Duodenal mucosa (tissue), 2 donors: ENCODE data around the gene OPN3.
"Not testable (repeated sequence)": the region's sequence is repeated elsewhere in the genome, so short reads cannot be mapped to it uniquely, and the experiment has no call there.

Source experiments
- H3K27ac ChIP-seq: one replicate; pipeline ENCODE4 v1.7.0; 2013; ENCODE audit warnings: low read depth, low read length
- H3K27me3 ChIP-seq, 2 donors: one replicate each; pipeline ENCODE4 v1.7.0; 2013; ENCODE audit warnings: low read length in 2 of 2, control low read depth in 1 of 2; ENCODE audit not compliant: insufficient read depth in 2 of 2, control insufficient read depth in 1 of 2
- H3K36me3 ChIP-seq, 2 donors: one replicate each; pipeline ENCODE4 v1.7.0; 2013; ENCODE audit warnings: low read length in 2 of 2, control low read depth in 1 of 2; ENCODE audit not compliant: insufficient read depth in 2 of 2, control insufficient read depth in 1 of 2
- H3K4me1 ChIP-seq, 2 donors: one replicate each; pipeline ENCODE4 v1.7.0; 2013; ENCODE audit warnings: low read length in 2 of 2, control low read depth in 1 of 2; ENCODE audit not compliant: insufficient read depth in 2 of 2, control insufficient read depth in 1 of 2
- H3K4me3 ChIP-seq, 2 donors: one replicate each; pipeline ENCODE4 v1.7.0; 2013; ENCODE audit warnings: low read length in 2 of 2, low read depth in 1 of 2
- H3K9ac ChIP-seq, 2 donors: one replicate each; pipeline ENCODE4 v1.7.0; 2013; ENCODE audit warnings: low read length in 2 of 2, low read depth in 1 of 2
- H3K9me3 ChIP-seq, 2 donors: one replicate each; pipeline ENCODE4 v1.7.0; 2013; ENCODE audit warnings: low read length in 2 of 2, control low read depth in 1 of 2; ENCODE audit not compliant: control insufficient read depth in 1 of 2

The OPN3 gene

DNA sequence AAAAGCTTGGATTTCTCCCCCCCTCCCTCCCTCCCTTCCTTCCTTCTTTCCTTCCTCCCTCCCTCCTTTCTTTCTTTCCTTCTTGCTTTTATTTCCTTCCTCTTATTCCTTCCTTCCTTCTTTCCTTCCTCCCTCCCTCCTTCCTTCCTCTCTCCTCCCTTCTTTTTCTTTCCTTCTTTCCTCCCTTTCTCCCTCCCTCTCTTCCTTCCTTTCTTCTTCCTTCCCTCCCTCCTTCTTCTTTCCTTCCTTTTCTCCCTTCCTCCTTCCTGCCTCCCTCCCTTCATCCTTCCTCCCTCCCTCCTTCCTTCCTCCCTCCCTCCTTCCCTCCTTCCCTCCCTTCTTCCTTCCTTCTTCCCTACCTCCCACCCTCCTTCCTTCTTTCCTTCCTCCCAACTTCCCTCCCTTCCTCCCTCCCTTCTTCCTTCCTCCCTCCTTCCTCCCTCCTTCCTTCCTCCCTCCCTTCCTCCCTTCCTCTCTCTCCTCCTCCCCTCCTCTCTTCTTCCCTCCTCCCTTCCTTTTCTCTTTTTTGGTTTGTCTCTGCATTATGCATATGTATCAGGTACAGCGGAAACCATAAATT is 34.7 kb upstream of the OPN3 start:
- Histone ChIP-seq H3K27ac (no peak overlapping the region), H3K9ac (no peak overlapping the region), H3K9me3 (no peaks in the 10 kb centered on the region), H3K27me3 (no peaks in the 10 kb centered on the region), H3K4me1 (no peaks in the 10 kb centered on the region), H3K36me3 (no peaks in the 10 kb centered on the region), H3K4me3 (no peak overlapping the region)

DNA sequence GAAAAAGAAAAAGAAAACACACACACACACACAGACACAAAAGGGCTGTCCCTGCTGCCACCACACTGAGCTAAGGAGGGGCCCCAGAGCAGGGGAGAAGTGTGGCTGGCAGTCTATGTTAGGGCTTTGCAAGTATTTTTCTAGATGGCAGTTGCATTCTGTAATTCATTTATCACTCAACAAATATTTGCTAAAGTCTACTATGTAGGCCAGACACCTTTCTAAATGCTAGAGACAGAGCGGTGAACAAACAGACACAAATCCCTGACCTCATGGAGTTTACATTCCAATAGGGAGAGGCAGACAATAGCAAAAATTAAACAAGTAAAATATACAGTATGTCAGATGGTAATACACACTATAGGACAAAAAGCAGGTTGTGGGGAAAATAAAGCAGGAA is 32.1 kb upstream of the OPN3 start:
- H3K9me3 ChIP-seq = no peaks in the 10 kb centered on the region

DNA sequence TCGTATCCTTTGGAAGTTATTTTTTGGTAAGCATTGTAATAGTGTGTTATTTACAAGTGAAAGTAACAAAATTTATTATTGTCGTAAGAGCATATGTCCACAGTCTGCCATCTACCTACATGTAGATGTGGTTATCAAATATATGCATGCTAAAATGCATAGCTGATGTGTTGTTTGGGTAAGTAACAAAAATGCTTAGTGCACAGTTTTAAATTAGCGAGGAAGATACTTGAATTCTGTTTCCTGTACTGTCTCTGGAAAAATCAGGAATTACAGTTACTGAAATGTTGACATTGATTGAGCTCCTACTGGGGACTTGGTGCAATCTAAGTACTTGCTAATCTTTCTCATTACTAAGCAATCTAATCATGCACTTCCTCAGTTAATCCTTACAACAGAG is 26.2 kb upstream of the OPN3 start:
- Histone ChIP-seq H3K4me1 (no peaks in the 10 kb centered on the region), H3K36me3 (no peaks in the 10 kb centered on the region), H3K27me3 (no peaks in the 10 kb centered on the region), H3K4me3 (no peak overlapping the region), H3K9ac (no peak overlapping the region), H3K9me3 (no peaks in the 10 kb centered on the region), H3K27ac (no peak overlapping the region)

More for the DNA sequence above, 32.1 kb upstream of the OPN3 start:
- H3K9ac ChIP-seq = no peak overlapping the region
- H3K27ac ChIP-seq = no peak overlapping the region
- no peak overlapping the region for H3K4me3 ChIP-seq
- H3K36me3 ChIP-seq = no peaks in the 10 kb centered on the region
- no peaks in the 10 kb centered on the region for H3K27me3 ChIP-seq
- H3K4me1 ChIP-seq = no peaks in the 10 kb centered on the region

DNA sequence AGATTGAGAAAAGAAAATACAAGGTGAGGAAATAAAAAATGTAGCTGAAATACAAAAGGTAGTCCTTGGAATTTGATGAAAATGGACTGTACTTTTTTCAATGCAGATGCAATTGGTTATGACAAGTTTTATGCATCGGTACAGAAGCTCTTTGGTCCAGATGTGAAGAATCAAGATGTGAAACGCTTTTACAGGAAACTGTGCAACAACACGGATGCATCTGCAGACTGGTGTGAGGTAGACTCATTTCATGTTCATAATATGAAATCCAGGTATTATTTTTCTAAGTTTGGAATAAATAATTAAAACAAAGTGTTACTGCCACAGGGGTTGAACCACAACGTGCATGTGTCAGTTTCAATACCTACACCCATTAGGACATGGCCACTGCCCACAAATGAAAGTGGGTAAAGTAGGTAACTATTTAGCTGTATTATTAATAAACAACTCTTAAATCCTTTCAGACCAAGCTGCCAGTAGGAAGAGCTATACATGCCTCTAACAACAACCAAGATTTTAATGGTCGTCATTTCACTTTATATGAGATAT is 20.3 kb upstream of the OPN3 start:
- H3K9ac ChIP-seq = no peak overlapping the region
- H3K27ac ChIP-seq = no peak overlapping the region
- H3K4me3 ChIP-seq = no peak overlapping the region
- H3K27me3 ChIP-seq = no peaks in the 10 kb centered on the region
- no peaks in the 10 kb centered on the region for H3K4me1 ChIP-seq
- no peaks in the 10 kb centered on the region for H3K36me3 ChIP-seq
- no peaks in the 10 kb centered on the region for H3K9me3 ChIP-seq

DNA sequence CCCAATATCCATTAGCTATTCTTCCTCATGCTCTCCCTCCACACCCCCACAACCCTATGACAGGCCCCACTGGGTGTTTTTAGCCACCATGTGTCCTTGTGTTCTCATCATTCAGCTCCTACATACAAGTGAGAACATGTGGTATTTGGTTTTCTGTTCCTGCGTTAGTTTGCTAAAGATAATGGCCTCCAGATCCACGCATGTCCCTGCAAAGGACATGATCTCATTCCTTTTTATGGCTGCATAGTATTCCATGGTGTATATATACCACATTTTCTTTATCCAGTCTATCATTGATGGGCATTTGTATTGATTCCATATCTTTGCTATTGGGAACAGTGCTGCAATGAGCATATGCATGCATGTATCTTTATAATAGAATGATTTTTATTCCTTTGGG is 18.8 kb upstream of the OPN3 start:
- not testable (repeated sequence) for H3K9me3 ChIP-seq, H3K4me3 ChIP-seq, H3K9ac ChIP-seq

DNA sequence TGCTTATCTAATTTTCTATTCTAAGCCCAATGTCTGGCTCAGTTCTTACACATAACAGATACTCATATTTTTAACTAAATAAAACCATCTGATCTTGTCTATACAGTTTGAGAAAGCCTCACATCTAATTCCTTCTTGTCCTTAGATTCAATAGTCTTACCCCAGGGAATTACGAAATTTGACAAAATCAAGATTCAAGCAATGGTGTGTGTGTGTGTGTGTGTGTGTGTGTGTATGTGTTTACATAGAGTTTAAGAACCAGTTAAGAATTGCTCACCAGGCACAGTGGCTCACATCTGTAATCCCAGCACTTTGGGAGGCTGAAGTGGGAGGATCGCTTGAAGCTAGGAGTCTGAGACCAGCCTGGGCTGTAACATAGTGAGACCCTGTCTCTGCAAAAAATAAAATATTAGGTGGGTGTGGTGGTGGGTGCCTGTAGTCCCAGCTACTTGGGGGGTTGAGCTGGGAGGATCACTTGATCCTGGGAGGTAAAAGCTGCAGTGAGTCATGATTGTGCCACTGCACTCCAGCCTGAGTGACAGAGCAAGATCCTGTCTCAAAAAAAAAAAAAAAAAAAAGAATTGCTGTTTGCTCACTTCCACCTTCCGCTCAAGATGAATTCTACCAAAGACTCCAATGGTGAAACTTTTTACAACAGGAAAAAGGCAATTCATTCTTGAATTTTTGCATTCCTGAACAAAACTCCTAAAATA is 18.1 kb upstream of the OPN3 start:
- Histone ChIP-seq H3K9ac (no peak overlapping the region), H3K27ac (no peak overlapping the region), H3K4me3 (no peak overlapping the region), H3K4me1 (no peaks in the 10 kb centered on the region), H3K36me3 (no peaks in the 10 kb centered on the region), H3K9me3 (no peaks in the 10 kb centered on the region), H3K27me3 (no peaks in the 10 kb centered on the region)

More for the DNA sequence above, 18.8 kb upstream of the OPN3 start:
- H3K4me1 ChIP-seq, H3K27me3 ChIP-seq, H3K27ac ChIP-seq, H3K36me3 ChIP-seq: not testable (repeated sequence)

DNA sequence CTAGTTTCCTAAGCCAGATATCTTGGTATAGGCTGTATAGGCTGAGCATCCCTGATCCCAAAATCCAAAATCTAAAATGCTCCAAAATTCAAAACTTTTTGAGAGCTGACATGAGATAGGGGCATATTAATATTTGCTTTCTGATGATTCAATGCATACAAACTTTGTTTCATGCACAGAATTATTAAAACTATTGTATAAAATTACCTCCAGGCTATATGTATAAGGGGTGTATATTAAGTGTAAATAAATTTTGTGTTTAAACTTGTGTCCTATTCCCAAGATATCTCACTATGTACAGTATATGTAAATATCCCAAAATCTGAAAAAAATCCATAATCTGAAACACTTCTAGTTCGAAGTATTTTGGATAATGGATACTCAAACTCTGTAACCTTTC is 14.5 kb upstream of the OPN3 start:
- no peaks in the 10 kb centered on the region for H3K27me3 ChIP-seq
- no peak overlapping the region for H3K27ac ChIP-seq
- H3K4me1 ChIP-seq = no peaks in the 10 kb centered on the region
- no peaks in the 10 kb centered on the region for H3K36me3 ChIP-seq
- no peaks in the 10 kb centered on the region for H3K9me3 ChIP-seq
- no peak overlapping the region for H3K9ac ChIP-seq
- H3K4me3 ChIP-seq = no peak overlapping the region

DNA sequence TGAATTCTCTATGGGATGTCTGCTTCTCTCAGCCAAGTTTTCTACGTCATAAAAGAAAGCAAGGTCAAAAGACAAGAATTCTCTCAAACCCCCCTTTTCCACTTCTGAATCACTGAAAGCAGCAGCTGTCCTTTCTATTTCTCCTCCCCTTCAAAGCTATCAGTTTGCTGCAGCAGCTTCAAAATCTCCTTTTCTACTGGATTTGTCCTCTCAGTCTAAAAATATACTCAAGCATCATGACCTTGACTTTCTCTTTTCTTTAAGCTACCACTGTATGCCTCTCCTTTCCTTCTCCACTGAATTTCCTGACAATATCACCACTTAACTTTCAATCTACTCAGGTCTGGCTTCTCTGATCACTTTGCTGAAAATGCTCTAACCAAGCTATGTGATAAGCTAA is 13.8 kb upstream of the OPN3 start:
- Histone ChIP-seq H3K36me3 (no peaks in the 10 kb centered on the region), H3K9ac (no peak overlapping the region), H3K4me1 (no peaks in the 10 kb centered on the region), H3K4me3 (no peak overlapping the region), H3K27me3 (no peaks in the 10 kb centered on the region), H3K9me3 (no peaks in the 10 kb centered on the region), H3K27ac (no peak overlapping the region)

DNA sequence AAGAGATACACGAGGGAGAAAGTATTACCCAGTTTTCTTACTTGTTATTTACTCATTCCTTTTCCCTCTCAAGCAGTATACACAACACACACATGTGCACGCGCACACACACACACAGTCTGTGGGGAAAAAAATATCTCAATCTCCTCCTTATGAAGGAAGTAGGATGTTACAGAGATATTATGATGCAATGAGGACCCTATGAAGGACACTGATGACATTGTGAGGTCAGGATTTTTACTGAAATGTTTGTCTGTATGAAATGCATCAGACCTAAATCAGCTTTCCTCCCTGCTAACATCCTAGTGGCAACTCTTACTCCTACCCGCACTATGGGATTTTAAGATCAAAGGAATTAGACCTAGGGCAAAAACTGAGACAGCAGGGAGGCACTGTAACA is 11.8 kb upstream of the OPN3 start, which contains the start of gene WDR64:
Gene WDR64 (plus strand): TSS at position 270 of the 400 bp plus-strand sequence. CDS start 204 bp downstream, outside the sequence.
- Histone ChIP-seq H3K9me3 (no peaks in the 10 kb centered on the region), H3K27me3 (no peaks in the 10 kb centered on the region), H3K9ac (no peak within 1 kb of the TSS), H3K4me3 (no peak within 1 kb of the TSS), H3K4me1 (no peaks in the 10 kb centered on the region), H3K27ac (no peak within 1 kb of the TSS), H3K36me3 (no peaks in the 10 kb centered on the region)

DNA sequence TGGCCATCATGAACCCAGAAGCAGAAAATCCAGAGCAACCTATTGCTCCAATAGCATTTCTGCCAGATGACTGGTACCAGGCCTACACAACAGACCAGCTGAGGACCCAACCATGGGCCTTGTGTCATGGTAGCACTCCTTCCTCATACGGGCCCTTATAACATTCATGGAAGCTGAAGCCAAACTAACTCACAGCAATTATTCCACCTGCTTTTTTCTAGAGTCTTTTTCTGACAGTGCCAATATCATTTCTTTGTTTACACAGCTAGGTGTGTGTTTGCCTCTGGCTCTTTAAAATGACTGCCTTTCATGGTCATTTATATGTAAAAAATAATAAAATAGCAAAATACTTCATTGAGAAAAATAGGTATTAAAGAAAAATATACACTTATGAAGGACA is 8.0 kb upstream of the OPN3 start:
- no peaks in the 10 kb centered on the region for H3K36me3 ChIP-seq
- no peak overlapping the region for H3K4me3 ChIP-seq
- no peak overlapping the region for H3K27ac ChIP-seq
- H3K9me3 ChIP-seq = no peaks in the 10 kb centered on the region
- no peaks in the 10 kb centered on the region for H3K4me1 ChIP-seq
- no peak overlapping the region for H3K9ac ChIP-seq
- H3K27me3 ChIP-seq = no peaks in the 10 kb centered on the region
